Body of pancreas (tissue), 4 donors: ENCODE data around the gene BTN3A1.

Experiments
- POLR2A ChIP-seq, 3 donors: fragments of 450-650 bp; IDR thresholded peaks; one replicate each; pipeline ENCODE4 v1.6.1; 2016; ENCODE audit warnings: antibody characterized with exemption in 3 of 3, mild to moderate bottlenecking in 2 of 3
- TF ChIP-seq, protein P1 (sequence below), 7 experiments: fragments of 450-650 bp in 4 of 7; fragments of 200-600 bp in 3 of 7; sonication (generic) in 3 of 7; IDR thresholded peaks; one replicate each; pipeline ENCODE4 v1.5.1; 2016 to 2019; ENCODE audit warnings: antibody characterized with exemption in 7 of 7

- TF ChIP-seq, protein P1, sequence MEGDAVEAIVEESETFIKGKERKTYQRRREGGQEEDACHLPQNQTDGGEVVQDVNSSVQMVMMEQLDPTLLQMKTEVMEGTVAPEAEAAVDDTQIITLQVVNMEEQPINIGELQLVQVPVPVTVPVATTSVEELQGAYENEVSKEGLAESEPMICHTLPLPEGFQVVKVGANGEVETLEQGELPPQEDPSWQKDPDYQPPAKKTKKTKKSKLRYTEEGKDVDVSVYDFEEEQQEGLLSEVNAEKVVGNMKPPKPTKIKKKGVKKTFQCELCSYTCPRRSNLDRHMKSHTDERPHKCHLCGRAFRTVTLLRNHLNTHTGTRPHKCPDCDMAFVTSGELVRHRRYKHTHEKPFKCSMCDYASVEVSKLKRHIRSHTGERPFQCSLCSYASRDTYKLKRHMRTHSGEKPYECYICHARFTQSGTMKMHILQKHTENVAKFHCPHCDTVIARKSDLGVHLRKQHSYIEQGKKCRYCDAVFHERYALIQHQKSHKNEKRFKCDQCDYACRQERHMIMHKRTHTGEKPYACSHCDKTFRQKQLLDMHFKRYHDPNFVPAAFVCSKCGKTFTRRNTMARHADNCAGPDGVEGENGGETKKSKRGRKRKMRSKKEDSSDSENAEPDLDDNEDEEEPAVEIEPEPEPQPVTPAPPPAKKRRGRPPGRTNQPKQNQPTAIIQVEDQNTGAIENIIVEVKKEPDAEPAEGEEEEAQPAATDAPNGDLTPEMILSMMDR (IDR thresholded peaks at IDR 0.05) = no peak
- no peak for TF ChIP-seq POLR2A (IDR thresholded peaks at IDR 0.05)
Measured at GRCh38 chr6:26439151-26440125, 37.4 kb downstream of the BTN3A1 start.
